Upper lobe of right lung (tissue), 1 donor: ENCODE measurements around the gene TLR7. TPM values are rescaled to one million over a fixed set of nuclear protein-coding genes. Genes with fewer than 3 reads are reported as not detected.

ENCODE experiments used
- ATAC-seq: fragments of 200-7000 bp; cut with Tn5 transposase; one replicate; pipeline ENCODE4 v1.9.1; 2020; ENCODE audit warnings: mild to moderate bottlenecking, moderate library complexity
- DNase-seq: peaks from one replicate; pipeline ENCODE4 v3.0.0-alpha.2; 2020
- H3K27ac ChIP-seq: fragments of 200-600 bp; one replicate; pipeline ENCODE4 v1.8.0; 2022
- H3K27me3 ChIP-seq: fragments of 200-600 bp; one replicate; pipeline ENCODE4 v1.8.0; 2022; ENCODE audit warnings: mild to moderate bottlenecking
- H3K36me3 ChIP-seq: fragments of 200-600 bp; one replicate; pipeline ENCODE4 v1.8.0; 2022
- H3K4me1 ChIP-seq: fragments of 200-600 bp; one replicate; pipeline ENCODE4 v1.8.0; 2022
- H3K4me3 ChIP-seq: fragments of 200-600 bp; one replicate; pipeline ENCODE4 v1.8.0; 2022; ENCODE audit warnings: mild to moderate bottlenecking
- H3K9me3 ChIP-seq: fragments of 200-600 bp; one replicate; pipeline ENCODE4 v1.8.0; 2022
- intact Hi-C: fragments of 100-400 bp; cut with DNase I; formaldehyde crosslinking; loops from one replicate; pipeline ENCODE4 v1.11.0; 2022
- total RNA-seq: library from RNA; stranded (reverse); fragmentation: NEBNext Ultra II Directional; extraction: Animal tissue kit (Norgen Biotek cat#: 25700); gene quantifications from one replicate; pipeline ENCODE4 v1.2.1, GENCODE V29; 2021
- TF ChIP-seq, protein P1 (sequence below): fragments of 200-600 bp; IDR thresholded peaks from one replicate; pipeline ENCODE4 v1.8.0; 2022; ENCODE audit warnings: antibody characterized with exemption
- donor health status: DM: no; HTN: yes; CAD: no; lungs with severe emphysema.

Gene TLR7
- total RNA-seq, 1 donor from 2014 or later, result 3.1 TPM

GRCh38 chrX:12895866-12896265 is 29.0 kb downstream of the TLR7 start:
- no peak overlapping the region for H3K27ac ChIP-seq
- no peak overlapping the region for H3K4me3 ChIP-seq
- no peaks in the 10 kb centered on the region for H3K4me1 ChIP-seq
- no peaks in the 10 kb centered on the region for H3K27me3 ChIP-seq
- DNase-seq (no peak), ATAC-seq (no peak)
- TF ChIP-seq, protein P1, sequence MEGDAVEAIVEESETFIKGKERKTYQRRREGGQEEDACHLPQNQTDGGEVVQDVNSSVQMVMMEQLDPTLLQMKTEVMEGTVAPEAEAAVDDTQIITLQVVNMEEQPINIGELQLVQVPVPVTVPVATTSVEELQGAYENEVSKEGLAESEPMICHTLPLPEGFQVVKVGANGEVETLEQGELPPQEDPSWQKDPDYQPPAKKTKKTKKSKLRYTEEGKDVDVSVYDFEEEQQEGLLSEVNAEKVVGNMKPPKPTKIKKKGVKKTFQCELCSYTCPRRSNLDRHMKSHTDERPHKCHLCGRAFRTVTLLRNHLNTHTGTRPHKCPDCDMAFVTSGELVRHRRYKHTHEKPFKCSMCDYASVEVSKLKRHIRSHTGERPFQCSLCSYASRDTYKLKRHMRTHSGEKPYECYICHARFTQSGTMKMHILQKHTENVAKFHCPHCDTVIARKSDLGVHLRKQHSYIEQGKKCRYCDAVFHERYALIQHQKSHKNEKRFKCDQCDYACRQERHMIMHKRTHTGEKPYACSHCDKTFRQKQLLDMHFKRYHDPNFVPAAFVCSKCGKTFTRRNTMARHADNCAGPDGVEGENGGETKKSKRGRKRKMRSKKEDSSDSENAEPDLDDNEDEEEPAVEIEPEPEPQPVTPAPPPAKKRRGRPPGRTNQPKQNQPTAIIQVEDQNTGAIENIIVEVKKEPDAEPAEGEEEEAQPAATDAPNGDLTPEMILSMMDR, result no peak
- no peaks in the 10 kb centered on the region for H3K9me3 ChIP-seq
- intact Hi-C loops, result loop anchor here (10.0 kb wide), 1 partner anchor 81 kb away; no protein-coding TSS in a partner anchor
- H3K36me3 ChIP-seq, result no peaks in the 10 kb centered on the region

DNA sequence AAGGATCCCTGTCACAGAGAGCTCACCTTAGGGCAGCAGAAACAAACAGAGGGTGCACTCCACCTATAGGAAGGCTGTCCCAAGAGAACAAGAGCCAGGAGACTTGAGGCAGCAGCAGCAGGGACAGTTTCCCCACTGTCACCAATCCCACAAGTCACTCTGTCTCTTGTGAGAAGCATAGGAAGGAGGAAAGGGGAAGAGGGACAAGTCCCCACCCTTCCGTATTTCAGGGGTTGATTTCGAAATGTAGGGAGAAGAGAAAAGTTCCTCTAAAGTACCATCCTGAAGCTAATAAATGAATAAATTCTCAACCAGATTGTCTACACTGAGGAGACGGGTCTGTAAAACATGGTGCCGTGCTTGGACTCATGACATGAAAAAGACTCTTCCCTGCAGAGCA is 30.1 kb downstream of the TLR7 start:
- no peaks in the 10 kb centered on the region for H3K27me3 ChIP-seq
- DNase-seq (no peak), ATAC-seq (peak; percentile 71)
- no peak overlapping the region for H3K4me3 ChIP-seq
- no peaks in the 10 kb centered on the region for H3K9me3 ChIP-seq
- intact Hi-C loops, result loop anchor here (10.0 kb wide), 1 partner anchor 82 kb away; no protein-coding TSS in a partner anchor
- H3K27ac ChIP-seq, result no peak overlapping the region
- H3K4me1 ChIP-seq, result no peaks in the 10 kb centered on the region
- no peaks in the 10 kb centered on the region for H3K36me3 ChIP-seq
- TF ChIP-seq, protein P1, result no peak

- H3K27ac ChIP-seq, result no peak overlapping the region
- TF ChIP-seq, protein P1, result no peak
- H3K4me3 ChIP-seq, result no peak overlapping the region
- intact Hi-C loops, result loop anchor here (10.0 kb wide), 1 partner anchor 83 kb away; no protein-coding TSS in a partner anchor
- H3K9me3 ChIP-seq, result no peaks in the 10 kb centered on the region
- H3K4me1 ChIP-seq, result no peaks in the 10 kb centered on the region
- ATAC-seq, result no peak
- no peak for DNase-seq
- no peaks in the 10 kb centered on the region for H3K36me3 ChIP-seq
- no peaks in the 10 kb centered on the region for H3K27me3 ChIP-seq
Observed at GRCh38 chrX:12898073-12898472, 31.2 kb downstream of the TLR7 start.

- Histone ChIP-seq H3K9me3 (no peaks in the 10 kb centered on the region), H3K4me3 (no peak overlapping the region), H3K36me3 (no peaks in the 10 kb centered on the region), H3K4me1 (no peaks in the 10 kb centered on the region), H3K27ac (no peak overlapping the region), H3K27me3 (no peaks in the 10 kb centered on the region)
- ATAC-seq (no peak), DNase-seq (no peak)
- TF ChIP-seq, protein P1, result no peak
- intact Hi-C loops, result loop anchor here (10.0 kb wide), 1 partner anchor 85 kb away; no protein-coding TSS in a partner anchor
Observed at GRCh38 chrX:12899506-12899905, 32.6 kb downstream of the TLR7 start.

DNA sequence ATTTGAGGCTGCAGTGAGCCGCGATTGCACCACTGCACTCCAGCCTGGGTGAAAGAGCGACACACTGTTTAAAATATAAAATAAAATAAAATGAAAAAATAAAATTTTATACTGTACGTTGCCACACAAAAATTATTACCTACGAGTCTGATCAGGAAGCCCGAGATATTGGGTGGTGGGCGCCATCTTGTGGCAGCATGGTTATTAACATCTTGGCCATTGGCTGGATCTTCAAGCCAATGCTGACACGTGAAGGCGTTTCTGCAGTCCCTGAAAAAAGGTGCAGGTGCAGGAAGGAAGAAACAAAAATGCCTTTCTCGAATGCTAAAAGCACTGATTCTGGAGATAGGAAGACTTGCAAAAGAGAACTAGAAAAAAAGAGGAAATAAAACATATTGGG is 34.6 kb downstream of the TLR7 start:
- H3K36me3 ChIP-seq, result no peaks in the 10 kb centered on the region
- no peaks in the 10 kb centered on the region for H3K9me3 ChIP-seq
- H3K4me3 ChIP-seq, result no peak overlapping the region
- no peaks in the 10 kb centered on the region for H3K27me3 ChIP-seq
- TF ChIP-seq, protein P1, result peak; percentile 59
- DNase-seq (peak; percentile 67), ATAC-seq (peak; percentile 71)
- H3K27ac ChIP-seq, result no peak overlapping the region
- H3K4me1 ChIP-seq, result no peaks in the 10 kb centered on the region
- intact Hi-C loops, result no loop called here

DNA sequence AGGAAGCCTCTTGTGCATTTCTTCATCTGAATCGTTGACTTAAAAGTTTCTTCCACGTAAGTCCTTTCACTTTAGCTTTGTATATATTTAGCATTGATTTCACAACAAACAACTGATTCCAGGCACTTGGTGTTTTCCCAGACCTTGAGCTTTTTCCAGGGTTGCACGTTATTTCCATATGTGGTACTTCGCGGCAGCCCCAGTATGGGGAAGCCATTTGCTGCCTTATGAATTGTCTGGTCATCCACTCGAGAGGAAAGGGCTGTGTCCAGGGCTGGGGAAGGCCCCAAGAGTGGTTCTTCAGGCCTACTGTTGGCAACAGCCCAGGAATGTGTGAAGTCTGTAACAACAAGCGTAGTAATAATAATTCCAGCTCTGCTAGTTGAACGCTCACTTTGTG is 36.8 kb downstream of the TLR7 start:
- ATAC-seq (no peak), DNase-seq (no peak)
- Histone ChIP-seq H3K4me3 (no peak overlapping the region), H3K4me1 (no peaks in the 10 kb centered on the region), H3K27me3 (no peaks in the 10 kb centered on the region), H3K36me3 (no peaks in the 10 kb centered on the region), H3K27ac (no peak overlapping the region), H3K9me3 (no peaks in the 10 kb centered on the region)
- intact Hi-C loops, result no loop called here
- TF ChIP-seq, protein P1, result no peak
